Hematopoietic multipotent progenitor cell treated with erythropoietin and hydrocortisone succinate and interleukin-3 and kit ligand, for 17 days (in vitro differentiated cells): ENCODE data around the gene TBX6.

Experiments used
- DNase-seq: peaks from one replicate; pipeline ENCODE4 v3.0.0-alpha.2; 2015; ENCODE audit warnings: low spot score

TBX6 gene

DNA sequence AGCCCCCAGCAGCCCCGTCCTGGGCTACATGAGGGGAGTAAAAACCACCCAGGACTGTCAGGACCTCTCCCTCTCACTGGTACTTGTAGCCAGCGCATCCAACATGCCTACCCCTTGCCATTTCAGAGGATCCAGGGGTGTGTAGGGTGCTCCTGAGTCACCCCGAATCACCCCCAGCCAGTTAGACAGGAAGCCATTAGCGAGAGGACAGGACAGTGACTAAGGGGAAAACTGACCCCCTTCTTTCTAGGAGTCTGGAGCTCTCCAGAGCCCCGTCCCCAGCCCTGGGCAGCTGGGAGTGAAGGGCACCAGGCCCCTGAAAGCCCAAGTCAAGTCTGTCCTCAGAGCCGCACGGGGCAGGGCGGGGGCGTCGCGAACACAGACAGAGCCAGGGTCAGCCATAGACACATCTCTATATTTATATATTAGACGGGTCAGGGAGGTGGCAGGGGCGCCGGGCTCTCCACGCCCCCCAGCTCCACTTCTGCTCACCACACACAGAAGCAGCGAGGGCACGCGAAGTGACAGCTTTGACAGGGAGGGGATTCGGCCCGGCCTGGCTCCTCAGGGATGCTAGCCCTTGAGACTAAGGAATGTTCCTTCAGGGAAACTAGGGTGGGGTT lies 22.1 kb upstream of the TBX6 start:
- DNase-seq = no peak

DNA sequence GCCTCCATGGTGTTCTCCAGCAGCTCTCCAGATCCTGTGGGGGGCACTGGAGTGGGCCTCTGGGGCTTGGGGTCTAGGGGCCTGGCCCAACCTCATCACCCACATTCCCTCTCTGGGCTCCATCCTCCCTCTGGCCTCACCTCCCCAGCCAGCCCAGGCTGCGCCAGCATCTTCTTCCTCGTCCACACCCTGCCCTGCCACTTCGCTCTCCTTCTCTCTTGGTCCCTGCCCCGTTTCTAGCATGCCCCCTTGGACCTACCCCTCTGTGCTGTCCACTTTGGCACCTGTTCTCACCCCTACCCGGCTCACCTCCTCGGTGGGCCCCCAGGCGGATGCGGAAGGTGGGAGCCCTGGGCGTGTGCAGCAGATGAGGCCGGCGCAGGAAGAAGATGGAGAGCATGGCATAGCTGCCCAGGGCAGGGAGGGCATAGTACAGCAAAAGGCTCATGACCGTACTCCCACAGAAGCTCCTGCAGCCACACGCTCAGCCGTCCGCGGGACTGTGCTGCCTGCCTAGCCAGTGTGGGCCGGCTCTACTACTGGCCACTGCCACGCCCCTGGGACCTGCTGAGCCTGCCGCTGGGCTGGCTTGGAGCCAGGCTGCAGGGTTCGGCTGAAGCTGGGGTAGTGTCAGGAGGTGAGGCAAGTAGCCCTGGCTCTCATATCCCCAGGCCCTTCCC lies 21.4 kb upstream of the TBX6 start, which contains the start of gene GDPD3:
GDPD3 (minus strand) TSS at position 507 of the 680 bp plus-strand sequence; CDS start at position 448, 59 bp downstream.
- no peak for DNase-seq

DNA sequence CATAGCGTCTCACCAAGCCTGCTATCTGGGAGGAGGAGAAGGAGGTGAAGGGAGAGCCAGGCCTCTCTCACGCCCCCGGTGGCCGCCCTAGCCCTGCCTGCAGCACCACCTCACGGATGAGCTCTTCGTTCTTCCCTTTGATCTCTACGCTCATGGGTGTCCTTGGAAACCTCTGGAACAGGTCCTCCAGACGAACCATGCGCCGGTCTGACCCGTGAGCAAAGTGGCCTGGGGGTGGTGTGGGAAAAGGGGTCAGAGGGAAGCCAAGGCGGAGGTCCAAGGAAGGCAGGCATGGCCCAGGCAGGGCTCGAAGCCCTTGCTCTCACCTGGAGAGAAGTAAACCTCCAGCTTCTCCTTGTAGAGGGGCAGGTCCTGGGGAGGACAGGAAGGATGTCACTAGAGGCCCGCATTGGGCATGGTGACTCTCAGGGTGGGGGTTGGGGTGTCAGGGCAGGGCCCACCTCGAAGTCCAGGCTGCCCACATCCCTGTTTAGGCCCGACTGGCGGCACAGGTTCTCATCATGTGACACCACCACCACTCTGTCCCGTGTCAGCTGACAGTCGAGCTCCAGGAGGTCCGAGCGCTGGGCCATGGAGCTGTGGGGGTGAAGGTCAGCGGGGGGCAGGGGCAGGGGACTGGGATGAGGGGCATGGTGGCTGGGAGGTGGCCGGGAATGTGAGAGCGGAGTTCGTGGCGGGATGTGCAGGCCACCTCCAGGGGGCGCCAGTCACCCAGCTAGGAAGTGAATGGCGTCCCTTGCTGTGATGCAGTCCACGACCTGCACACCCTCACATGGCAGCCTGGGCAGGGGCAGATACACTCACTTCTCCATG lies 20.7 kb upstream of the TBX6 start:
- DNase-seq = peak; percentile 56

DNA sequence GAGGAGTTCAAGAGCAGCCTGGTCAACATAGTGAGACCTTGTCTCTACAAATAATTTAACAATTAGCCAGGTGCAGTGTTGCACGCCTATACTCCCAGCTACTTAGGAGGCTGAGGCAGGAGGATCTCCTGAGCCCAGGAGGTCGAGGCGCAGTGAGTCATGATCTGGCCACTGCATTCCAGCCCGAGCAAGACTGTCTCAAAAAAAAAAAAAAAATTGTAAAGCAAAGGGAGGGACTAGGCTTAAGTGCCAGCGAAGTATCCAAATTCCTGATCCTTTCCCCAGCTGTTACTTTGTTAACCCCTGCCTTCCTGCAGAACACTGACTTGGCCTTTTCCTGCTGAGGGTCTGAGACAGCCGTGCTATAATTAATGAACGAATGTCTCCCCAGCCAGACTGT lies 18.9 kb upstream of the TBX6 start:
- no peak for DNase-seq

DNA sequence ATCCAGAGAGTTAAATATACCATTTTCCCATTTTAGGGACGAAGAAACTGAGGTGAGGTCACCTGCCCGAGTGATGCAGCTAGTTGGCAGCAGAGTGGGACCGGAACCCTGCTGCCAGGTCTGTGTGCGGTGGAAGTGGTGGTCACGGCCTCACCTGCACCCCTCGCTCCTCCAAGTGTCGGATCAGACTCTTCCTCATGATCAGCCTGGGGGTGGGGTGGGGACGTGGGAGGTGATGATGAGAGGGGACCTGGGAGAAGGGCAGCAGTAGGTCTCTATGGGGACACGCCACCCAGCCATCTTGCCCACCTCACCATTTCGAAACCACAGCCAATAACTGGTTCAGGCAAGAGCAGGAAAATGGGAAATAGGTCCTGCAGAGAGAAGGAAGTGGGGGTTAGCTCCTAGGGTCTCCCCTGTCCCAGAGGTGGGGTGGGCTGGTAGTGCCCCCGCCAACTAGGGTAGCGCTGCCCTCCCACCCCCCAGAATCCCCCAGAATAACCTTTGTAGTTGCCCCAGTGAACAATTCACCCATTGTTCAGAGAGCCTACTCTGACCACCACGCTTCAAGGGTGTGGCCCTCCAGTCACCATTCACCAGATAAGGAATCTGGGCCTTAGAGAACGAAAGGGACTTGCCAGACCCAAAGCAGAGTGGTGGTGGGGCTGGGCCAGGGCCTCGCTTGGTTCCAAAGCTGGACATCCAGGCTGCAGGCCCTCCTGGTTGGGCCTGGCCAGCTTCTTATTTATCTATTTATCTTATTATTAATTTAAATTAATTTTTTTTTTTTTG lies 16.5 kb upstream of the TBX6 start:
- DNase-seq = no peak

DNA sequence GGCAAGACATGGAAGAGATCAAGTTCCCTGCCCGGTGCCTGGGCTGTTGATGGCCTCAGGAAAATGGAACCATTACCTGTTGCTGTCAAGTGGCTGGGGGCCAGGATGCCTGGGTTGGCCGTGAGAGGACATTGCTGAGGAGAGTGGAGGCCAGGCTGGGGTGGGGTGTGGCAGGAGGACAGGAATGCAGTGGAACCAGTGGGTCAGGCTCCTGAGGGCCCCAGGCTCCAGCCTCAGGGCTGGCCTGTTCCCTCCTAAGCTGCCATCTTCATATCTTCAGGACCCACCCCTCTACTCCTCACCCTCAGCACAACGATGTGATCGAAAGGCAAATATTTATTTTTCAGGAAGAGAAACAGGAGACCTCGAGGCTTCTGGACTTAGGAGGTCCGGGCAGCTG lies 12.8 kb upstream of the TBX6 start:
- no peak for DNase-seq

- DNase-seq = no peak
Observed at GRCh38 chr16:30104090-30104489, 12.4 kb upstream of the TBX6 start.

DNA sequence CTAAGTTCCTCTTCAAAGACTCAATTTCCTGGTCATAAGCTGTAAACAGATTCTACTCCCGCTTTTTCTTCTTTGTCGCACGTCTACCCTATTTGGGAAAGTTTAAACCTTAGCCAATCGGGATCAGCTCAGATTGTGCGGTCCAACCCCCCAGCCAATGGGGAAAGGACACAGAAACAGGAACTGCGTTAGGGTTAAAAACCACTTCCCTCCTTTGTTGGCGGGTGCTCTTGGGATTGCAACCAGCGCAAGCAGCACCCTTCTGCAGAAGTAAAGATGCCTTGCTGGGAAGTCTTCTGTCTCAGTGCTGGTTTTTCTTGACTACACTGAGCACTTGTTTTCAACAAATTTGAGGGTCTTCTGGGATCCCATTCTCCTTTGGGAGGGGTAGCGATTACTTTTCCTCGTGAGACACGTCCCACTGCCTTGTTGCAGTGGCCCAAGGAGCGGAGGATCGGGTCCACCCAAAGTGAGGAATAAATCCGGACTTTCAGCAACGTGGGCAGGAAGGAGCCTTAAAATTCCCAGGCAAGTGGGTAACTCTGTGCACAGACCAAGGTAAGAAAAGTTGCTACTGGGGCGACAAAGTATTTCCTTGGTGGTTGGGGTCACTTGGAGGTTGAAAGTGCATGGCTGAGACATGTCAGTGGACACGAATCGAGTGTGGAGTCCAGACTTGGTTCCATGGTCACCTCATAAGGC lies 5.3 kb upstream of the TBX6 start:
- DNase-seq = no peak

DNA sequence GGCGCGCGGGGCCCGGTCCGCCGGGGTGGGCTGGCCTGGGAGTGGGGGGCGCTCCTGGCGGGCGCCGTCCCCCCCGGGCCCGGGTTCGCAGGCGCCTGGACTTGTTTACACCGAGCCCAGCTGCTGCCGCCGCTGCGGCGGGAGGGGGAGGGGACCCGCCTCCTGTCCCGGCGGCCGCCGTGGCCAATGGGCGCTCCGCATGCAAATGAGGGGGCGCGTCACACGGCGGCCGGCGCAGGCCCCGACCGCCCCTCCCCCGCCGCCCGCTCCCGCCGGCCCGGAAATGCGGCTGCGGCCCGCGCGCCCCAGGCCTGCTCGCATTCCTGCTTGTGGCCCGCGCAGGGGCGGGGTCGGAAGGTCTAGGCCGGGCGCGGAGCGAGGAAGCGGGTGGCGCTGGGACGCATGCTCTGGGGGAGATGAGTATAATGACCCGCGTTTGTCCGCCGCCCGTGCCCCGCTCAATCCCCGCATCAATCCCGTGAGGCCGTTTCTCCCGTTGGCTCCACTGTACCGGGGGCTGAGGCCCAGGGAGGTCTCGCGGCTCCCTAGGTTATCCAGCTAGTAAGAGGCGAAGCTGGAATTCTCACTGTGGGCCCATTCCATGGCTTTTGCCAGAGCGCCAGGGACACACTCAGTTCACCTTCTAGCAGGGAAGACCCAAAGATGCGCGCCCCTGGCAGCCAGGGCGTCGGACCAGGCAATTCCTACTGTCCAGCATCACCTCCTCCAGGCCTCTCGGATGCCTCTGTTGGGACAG lies 4.6 kb upstream of the TBX6 start, which contains the start of gene YPEL3:
YPEL3 (minus strand) TSS at position 109 of the 757 bp plus-strand sequence. CDS start 731 bp downstream, outside the sequence.
- DNase-seq = peak; percentile 90

- peak; percentile 56 for DNase-seq
Observed at GRCh38 chr16:30095166-30096078, 3.7 kb upstream of the TBX6 start.

DNA sequence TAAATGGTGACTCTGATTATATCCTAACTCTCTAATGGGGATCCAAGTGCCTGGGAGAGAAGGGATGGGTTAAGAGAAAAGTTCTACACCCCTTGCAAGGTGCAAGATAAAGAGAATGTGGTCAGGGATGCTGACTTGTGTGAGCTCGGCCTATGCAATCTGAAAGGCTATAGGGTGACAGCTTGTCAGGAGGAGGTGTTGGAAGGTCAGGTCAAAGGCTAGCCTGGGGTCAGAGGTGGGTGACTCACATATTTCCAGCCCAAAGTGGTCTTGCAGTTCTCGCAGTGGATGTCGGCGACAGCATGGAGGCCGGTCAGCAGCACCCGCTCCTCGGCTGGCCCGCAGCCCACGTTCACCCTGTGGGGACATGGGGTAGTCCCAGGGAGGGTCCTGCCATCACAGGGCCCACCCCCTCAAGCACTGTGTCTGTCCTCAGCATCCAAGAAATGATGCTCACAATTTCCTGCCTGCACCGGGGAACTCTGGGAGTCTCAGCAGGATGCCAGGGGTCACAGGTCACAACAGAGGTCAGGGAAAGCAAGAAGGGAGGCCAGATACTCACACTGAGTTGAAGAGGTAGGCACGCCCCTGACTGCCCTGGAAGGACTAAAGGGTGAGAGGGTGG lies 2.9 kb upstream of the TBX6 start:
- no peak for DNase-seq

DNA sequence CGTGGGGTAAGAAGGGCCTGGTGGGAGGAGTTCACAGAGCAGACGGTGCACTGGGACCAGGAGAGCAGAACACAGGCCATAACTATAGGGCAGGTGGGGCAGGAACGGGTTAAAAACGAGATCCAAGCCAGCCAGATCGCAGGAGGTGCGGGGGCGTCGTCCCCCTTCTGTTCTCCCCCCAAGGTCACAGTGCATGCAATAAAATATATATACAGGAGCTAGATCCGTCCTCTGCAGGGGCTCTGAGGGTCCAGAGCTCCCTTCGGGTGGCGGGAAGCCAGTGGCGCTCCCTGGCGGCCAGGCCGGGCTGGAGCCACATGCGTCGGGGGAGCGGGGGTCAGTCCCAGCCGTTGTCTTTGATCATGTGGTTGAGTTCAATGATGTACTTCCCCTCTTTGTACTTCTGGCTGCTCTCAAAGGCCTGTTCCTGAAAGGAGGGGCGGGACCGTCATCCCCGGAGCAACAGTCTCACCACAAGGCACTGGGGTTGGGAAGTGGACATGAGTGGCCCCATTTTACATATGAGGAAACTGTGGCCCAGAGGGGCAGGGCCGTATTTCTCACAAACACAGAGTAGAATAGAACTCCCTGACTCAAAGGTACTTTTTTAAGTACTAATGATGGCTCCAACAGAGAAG lies 768 bp upstream of the TBX6 start:
- DNase-seq = peak; percentile 44

GRCh38 chr16:30090610-30091331 lies 953 bp downstream of the TBX6 start:
- no peak for DNase-seq

- no peak for DNase-seq
Observed at GRCh38 chr16:30088832-30089624, 2.7 kb downstream of the TBX6 start.

DNA sequence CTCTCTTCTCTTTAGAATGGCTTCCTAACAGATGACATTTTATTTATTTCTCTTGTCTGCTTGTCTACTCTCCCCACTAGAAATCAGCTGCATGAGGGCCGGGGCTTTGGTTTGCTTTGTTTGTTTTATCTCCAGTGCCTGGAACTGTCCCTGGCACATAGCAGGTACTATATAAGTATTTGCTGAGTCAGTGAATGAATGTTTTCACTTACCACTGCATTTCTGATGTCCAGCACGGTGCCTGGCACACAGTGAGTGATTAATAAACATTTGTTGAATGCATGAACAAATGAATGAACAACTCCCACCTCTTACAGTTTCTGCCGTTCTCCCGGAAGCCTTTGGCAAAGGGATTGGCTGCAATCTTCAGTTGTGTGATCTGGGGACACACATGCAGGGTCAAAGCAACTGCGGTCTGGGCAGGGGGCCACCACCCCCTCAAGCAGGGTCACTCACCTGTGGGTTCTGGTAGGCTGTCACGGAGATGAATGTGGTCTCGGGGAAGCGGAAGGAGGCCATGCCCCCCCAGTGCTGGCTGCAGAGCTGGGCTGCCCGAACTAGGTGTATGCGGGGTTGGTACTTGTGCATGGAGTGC lies 3.4 kb downstream of the TBX6 start:
- no peak for DNase-seq

DNA sequence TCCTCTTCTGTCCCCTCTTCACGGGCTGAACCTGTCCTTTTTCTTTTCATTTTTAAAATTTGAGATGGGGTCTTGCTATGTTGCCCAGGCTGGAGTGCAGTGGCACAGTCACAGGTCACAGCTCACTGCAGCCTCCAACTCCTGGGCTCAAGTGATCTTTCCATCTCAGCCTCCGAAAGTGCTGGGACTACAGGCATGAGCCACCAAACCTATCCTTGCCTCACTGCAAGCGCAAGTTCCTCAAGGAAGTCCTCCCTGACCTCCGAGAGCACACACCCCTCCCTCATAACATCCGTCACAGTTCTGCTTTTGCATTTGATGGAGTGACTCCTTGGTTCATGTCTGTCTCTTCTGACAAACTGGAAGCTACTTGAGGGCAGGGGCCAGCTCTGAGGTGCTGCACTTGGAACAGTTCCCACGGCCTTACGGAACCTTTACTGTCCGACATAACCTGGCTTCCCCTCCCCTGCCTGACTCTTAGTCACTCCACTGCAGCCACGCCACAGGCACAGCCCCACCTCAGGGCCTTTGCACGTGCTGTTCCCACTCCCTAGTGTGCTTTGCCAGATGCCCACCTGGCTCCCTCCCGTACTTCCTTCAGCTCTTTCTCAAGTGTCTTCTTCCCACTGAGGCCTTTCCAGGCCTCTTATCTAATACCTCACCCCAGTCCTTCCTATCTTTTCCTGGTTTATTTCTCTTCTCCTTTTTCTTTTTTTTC lies 4.4 kb downstream of the TBX6 start:
- DNase-seq = no peak
